ENCODE results near the gene CRLF2.
A peak's percentile ranks its signal among the peaks of the same experiment; 100 is the strongest.
"Not testable (repeated sequence)": the region's sequence is repeated elsewhere in the genome, so short reads cannot be mapped to it uniquely, and the experiment has no call there.

Gene CRLF2, protein sequence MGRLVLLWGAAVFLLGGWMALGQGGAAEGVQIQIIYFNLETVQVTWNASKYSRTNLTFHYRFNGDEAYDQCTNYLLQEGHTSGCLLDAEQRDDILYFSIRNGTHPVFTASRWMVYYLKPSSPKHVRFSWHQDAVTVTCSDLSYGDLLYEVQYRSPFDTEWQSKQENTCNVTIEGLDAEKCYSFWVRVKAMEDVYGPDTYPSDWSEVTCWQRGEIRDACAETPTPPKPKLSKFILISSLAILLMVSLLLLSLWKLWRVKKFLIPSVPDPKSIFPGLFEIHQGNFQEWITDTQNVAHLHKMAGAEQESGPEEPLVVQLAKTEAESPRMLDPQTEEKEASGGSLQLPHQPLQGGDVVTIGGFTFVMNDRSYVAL

DNA sequence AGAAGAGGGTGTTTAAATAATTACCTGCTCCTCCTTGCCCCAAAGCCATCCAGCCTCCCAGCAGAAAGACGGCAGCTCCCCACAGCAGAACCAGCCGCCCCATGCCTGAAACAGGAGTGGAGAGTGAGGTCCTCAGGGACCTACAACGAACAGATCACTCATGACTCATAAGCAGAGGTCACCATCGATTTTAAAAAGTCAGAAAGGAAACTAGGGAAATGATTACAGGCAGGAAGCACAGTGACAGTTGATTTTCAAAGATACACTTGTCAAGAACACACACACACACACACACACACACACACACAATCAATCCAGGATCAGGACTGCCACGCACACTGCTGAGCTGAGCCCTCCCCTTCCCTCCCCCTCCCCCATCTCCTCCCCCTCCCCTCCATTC, at the start of gene CRLF2:
CRLF2 (minus strand) TSS at position 118 of the 400 bp plus-strand sequence; CDS start at position 103, 15 bp downstream.
- DNase-seq: no peak

DNA sequence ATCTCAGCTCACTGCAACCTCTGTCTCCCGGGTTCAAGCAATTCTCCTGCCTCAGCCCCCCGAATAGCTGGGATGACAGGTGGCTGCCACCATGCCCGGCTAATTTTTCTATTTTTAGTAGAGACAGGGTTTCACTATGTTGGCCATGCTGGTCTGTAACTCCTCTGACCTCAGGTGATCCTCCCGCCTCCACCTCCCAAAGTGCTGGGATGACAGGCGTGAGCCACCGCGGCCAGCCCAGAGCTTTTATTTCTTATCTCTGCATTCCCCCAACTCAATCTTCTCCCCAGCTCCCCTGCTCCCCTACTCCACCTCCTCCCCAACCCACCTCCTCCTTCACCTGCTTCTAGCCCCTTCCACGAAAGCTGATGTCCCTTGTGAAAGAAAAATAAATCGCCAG, 49.3 kb upstream of the CRLF2 start:
- not testable (repeated sequence) for DNase-seq

DNA sequence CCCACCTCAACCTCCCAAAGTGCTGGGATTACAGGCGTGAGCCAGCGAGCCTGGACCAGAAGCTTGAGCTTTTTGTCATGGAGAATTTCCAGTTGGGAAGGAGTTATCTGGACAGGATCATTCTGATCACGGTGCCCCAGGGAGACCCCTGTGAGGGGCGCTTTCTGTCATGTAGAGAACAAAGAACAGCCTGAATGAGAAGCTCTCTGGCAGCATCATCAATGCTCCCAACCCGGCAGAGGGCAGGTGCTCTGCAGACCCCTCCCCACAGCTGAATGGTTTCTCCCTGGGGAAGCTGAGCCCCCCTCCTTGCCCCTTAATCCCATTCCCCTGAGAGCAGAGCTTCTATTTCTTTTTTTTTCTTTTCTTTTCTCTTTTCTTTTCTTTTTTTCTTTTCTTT, 48.8 kb upstream of the CRLF2 start:
- DNase-seq: no peak

DNA sequence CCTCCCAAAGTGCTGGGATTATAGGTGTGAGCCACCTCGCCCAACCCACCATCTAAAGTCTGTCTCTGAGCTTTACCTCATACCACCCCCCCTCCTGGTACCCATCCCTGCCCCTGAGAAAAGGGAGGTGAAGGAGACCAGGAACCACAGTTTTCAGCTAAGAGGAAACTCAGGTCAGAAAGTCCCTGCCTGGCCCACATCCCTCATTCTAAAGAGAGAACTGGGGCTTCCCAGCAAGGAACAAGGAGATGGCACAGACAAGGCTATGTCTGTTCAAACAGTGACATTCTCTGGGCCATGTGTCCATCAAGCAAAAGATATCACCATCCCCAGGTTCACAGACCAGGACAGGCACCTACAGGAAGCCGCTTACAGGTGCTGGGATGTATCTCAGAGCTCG, 40.4 kb upstream of the CRLF2 start:
- no peak for DNase-seq

DNA sequence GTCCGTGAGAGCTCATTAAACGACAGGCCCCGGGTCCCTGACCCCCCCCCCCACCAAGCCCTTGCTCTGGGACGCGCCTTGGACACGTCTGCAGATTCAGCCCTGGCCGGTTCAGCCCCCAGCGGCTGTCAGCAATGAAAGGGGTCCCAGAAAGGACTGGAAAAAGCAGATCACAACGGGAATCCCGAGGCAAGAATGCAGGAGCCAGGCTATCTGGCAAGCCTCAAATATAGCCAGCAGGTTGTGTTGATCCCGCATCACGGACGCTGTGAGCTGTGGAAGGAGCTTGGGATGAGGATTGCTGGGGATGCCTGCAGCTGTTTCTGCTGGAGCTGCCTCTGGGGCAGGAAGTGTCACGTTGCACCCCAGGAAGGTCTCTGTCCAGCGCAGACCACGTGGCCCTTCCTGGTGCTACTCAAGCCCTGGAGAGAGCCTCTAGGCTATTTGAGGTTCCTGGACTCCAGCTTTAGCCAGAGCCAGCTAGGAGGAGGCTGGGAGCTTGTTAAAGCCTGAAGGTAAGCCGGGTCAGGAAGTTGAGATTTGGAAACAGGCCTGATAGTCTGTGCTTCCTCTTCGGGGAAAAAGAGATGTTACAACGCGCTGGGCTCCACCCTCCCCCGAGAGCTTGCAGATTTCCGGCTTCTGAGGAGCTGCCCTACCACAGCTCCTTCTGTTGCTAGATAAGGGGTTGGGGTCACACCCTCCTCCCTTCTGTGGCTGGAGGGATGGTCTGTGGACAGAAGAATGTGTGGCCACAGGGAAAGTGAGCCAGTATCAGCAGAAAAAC, 36.8 kb upstream of the CRLF2 start:
- no peak for DNase-seq

DNA sequence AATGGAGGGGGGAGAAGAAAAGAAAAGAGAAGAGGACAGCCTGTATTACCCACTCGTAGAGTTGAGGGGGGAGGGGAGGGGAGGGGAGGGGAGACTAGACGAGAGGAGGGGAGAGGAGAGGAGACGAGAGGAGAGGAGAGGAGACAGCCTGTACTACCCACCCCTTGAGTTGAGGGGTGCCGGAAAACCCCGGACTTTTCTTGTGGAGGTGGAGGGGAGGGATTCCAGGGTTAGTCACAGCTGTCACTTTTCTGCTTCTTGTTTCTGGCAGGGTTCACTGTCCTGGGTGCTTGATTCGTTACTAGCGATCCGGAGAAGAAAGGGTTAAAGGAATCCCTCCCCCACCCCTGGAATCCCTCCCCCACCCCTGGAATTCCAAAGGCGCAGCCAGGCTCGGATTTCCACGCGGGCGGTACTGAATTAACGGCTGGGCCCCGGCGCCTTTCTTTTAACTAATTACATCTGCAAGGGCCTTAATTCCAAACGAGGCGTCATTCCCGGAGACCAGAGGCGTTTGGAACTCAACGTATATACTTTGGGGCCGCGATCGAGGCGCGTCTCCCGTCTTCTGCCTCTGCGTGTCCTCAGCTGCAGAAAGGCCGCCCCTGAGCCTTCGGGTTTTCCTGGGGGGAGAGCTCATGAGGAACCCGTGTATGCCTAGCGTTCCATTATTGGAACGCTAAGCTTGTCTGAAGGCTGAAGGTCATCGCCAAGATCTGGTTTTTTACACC, 36.0 kb upstream of the CRLF2 start:
- DNase-seq: no peak

DNA sequence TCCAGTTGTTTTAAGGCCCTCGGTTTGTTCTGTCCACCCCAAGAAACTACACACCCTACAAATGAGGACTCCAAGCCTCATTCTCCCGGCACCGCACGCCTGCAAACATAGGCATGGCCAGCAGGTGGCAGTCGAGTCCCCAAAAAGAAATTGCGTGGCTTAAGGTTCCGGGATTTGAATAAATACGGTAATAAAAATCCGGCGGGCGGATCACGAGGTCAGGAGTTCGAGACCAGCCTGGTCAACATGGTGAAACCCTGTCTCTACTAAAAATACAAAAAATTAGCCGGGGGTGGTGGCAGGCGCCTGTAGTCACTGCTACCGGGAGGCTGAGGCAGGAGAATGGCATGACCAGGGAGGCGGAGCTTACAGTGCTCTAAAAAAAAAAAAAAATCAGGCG, 34.4 kb upstream of the CRLF2 start:
- peak; percentile 18 for DNase-seq

DNA sequence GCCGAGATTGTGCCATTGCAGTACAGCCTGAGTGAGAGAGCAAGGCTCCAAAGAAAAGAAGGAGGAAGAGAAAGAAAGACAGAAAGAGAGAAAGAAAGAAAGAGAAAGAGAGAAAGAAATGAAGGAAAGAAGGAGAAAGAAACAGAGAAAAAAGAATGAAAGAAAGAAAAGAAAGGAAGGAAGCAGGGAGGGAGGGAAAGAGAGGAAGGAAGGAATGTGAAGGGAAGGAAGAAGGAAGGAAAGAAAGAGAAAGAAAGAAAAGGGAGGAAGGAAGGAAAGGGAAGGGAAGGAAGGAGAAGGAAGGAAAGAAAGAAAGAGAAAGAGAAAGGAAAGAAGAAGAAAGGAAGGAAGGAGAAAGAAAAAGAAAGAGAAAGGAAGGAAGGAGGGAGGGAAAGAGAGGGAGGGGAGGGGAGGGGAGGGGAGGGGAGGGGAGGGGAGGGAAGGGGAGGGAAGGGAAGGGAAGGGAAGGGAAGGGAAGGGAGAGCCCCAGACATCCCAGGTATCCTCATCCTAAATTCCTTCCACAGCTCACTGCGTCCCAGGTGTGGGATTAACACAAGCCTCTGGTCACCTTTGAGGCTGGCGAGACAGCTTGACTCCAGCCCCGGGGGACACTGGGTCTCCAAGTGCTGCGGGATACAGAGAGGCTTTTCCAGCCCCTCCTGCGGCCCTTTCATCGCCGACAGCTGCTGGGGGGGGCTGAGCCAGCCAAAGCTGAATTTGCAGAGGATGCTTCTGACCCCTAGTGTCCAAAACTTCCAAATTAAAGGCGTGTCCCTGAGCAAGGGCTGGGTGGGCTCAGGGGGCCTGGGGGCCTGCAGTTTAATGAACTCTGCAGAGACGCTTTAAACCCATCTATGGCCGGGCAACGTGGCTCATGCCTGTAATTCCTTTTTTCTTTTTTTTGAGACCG, 32.0 kb upstream of the CRLF2 start:
- DNase-seq: no peak

DNA sequence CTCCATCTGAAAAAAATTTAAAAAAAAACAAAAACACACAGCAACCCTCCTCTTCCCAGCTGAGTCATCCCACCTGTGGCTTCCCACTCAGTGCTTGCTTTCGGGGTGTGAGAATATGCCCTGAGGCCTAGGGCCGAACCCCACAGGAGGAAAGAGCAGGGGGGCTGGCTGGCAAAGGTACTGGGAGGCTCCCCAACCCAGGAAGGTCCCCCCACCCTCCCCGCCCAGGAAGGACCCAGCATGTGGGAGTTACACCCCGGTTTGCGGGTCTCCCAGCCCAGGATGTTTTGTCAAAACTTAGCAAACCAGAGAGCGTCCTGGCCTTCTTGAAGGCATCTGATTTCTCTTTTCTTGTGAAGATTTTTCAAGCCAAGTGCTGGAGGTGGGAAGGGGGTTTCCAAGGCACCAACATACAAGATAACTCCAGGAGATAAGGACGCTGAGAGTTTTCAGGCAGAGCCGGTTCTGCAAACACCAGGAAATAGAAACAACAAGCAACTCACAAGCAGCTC, 30.5 kb upstream of the CRLF2 start:
- no peak for DNase-seq

DNA sequence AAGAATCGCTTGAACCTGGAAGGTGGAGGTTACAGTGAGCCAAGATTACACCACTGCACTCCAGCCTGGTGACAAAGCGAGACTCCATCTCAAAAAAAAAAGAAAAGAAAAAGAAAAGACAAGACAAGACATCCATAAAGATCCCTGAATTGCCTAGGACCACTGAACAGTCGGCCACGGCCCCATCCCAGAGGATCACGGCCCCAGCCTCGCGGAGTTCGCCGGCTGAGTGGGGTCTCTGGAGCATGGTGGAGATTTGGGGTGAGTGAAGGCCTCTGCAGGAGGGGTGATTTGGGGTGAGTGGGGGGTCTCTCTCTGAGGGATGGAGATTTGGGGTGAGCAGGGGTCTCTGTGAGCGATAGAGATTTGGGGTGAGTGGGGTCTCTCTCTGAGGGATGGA, 28.1 kb upstream of the CRLF2 start:
- DNase-seq: not testable (repeated sequence)

DNA sequence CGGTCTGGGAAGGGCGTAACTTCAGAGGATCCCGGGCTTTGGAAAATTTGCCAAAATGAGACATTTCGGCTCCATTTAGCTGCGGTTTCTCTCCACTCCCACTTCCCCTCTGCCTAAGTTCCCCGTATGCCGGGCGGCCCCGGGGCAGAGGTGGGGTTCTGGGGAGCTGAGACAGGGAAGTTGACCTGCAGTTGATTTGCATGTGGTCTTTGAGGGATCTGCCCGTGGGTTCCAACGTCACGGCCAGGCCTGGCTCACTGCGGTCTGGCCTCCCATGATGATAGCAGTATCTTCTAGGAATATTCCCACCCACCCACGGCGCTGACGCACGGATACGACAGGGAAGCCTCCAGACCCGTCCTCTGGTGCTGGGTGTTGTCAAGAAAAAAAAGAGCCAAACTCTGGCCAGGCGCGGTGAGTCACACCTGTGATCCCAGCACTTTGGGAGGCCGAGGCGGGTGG, 27.3 kb upstream of the CRLF2 start:
- no peak for DNase-seq

DNA sequence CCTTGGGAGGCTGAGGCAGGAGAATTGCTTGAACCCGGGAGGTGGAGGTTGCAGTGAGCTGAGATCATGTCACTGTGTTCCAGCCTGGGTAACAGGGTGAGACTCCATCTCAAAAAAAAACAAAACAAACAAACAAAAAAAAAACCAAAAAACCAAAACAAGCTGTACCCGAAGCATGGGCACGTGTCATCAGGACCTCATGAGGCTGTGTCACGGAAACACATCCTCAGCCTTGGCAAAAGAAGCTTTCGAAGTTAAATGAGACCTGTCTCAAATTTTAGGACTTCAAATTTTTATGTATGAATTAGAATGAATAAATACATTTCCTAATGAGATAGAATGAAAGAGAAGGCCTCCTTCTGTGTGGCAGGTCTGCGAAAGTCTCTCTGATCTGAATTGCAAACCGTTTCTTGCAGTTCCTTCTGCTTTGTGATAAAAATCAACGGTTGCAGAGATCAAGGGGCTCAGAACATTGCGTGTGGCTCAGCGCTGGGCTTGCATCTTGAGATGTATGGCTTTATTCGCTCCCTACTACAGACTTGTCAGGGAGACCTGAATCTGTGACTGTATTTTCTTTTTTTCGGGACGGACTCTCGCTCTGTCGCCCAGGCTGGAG, 19.5 kb upstream of the CRLF2 start:
- DNase-seq: no peak

DNA sequence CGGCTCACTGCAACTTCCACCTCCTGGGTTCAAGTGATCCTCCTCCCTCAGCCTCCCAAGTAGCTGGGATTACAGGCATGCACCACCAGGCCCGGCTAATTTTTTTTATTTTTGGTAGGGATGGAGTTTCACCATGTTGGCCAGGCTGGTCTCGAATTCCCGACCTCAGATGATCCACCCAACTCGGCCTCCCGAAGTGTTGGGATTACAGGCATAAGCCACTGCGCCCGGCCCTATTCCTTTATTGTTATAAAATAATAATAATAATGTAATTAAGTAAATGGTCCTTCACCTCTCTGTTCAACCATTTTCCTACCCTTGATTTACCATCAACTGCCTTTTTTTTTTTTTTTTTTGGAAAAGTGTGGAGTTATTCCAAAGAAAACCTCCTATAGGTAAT, 15.7 kb upstream of the CRLF2 start:
- not testable (repeated sequence) for DNase-seq

DNA sequence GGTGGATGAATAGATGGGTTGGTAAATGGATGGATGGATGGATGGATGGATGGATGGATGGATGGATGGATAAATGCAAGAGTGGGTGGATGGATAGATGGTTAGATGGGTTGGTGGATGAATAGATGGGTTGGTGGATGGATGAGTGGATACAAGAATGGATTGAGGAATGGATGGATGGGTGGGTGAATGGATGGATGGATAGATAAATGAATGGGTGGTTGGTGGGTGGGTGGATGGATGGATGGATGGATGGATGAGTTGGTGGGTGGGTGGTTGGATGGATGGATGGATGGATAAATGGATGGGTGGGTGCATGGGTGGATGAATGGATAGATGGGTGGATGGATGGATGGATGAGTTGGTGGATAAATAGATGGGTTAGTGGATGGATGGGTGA, 13.8 kb upstream of the CRLF2 start:
- DNase-seq: no peak

DNA sequence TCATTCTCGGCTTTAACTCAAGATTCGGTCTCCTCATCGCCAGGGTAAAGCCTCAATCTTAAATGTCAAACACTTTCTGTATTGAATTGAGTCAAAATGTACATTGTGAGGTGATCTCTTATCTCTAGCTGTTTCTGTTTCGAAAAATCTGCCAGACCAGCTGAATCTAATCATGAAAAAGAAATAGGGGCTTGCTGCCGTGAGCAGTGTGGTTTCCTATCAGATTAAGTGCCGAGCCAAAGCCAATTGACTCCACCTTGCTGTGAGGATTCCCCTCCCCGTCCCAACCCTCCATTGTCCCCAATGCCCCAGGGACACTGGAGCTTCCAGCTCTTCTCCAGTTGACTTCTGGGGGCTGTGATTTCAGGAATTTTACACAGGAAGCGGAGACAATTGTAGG, 12.5 kb upstream of the CRLF2 start:
- no peak for DNase-seq

DNA sequence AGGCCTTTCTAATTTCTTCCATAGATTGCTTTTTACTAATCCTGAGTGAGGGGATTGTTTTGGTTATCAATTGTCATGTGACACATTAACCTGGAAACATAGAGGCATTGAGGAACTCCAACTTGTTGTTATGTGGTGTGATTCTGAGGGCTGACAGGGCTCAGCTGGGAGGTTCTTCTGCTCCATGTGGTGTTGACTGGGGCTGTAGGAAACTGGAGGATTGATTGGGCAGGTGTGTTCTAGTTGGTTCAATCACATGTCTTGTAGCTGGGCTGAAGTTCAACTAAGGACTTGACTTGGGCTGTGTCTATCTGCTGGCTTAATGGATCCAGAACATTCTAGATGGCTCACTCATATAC, 10.8 kb upstream of the CRLF2 start:
- DNase-seq: no peak

DNA sequence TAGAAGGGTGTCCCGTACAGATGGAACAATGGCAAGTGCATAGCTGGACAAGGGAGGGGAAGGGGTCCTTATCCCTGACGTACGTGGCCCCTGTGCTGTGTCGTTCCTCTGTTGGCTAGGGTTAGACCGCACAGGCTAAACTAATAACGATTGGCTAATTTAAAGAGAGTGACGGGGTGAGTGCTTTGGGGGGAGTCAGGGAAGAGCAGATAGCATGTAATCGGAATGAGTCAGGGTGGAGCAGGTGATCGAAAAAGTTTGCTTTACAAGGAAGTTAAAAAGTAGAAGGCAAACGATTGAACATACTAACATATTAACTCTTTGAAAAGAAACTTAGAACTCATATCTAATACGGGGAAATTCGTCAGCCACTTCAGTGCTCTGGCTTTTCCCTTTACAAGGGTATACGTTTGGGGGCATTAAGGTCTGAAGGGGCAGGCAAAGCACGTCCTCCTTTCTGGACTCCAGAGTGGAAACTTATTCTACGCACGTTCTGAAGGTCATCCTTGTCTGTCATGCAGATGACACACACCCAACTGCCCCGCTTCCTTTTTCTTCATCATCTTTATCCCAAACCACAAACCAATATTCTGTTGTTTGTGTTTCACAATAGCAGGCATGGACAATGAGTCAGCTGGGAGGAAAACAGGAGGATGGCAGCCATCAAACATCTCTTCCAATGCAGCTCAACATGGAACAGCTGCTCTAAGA, 10.2 kb upstream of the CRLF2 start:
- DNase-seq: no peak

DNA sequence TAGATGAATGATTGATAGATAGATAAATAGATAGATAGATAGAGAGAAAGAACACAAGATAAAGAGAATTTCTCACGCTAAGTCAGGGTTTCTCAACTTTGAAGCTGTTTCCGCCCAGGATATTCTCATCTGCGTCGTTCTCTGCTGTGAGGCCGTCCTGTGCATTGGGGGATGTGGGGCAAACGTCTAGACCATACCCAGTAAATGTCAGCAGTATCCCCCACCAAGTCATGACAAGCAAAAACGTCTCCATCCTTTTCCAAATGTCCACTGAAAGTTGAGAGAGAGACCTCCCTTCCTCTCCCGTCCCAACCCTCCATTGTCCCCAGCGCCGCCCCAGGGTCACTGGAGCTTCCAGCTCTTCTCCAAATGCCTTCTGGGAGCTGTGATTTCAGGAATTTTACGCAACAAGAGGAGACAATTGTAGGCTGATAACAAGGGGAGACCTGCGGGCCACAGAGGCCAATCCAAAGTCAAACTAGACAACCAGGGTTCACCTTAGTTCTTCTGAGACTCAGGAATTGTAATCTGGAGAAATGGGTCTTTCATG, 8.9 kb upstream of the CRLF2 start:
- DNase-seq: no peak

DNA sequence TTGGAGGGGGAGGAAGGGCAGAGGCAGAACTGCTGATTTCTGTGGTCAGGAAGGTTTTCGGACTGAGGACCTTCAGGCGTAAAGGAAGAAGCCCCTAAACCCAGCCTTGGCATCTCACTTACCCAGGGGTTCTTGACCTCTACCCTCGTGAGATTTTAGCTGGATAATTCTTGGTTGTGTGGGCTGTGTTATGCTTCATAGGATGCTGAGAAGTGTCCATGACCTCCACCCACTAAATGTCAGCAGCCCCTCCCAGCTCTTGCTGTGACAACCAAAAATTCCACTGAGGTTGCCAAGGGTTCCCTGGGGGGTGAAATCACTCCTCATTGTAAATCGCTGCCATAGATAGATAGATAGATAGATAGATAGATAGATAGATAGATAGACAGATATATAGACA, 5.8 kb upstream of the CRLF2 start:
- DNase-seq: no peak

DNA sequence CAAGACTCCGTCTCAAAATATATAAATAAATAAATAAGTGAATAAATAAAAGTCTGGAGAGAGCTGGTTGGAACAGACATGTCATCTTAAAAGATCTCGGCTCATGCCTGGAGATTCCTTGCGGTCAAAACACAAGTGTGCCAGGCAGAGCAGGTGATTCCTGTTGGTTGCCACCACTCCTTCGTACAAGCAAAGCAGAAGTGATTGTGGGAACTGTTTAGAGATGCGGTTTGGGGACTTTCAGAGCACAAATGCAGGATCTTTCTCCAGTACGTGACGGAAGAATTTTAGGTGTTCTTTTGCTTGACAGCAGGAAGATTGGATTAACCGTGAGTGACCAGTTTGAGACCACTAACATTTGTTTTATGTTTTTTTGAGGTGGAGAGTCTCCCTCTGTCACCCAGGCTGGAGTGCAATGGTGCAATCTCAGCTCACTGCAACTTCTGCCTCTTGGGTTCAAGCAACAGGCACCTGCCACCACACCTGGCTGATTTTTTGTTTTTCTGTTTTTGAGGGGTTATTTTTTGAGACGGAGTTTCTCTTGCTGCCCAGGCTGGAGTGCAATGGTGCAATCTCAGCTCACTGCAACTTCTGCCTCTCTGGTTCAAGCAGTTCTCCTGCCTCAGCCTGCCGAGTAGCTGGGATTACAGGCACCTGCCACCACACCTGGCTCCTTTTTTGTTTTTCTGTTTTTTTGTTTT, 2.8 kb upstream of the CRLF2 start:
- DNase-seq: no peak

Measured in NCI-H2107 (cell line).